ENCODE data around the gene TRMT2A.

TRMT2A gene

GRCh38 chr22:20154602-20155187, 37.7 kb upstream of the TRMT2A start:
- Histone ChIP-seq H3K4me1 (ENCODE audit: insufficient read depth, low read length, severe bottlenecking) (no peaks in the 10 kb centered on the region), H3K27ac (ENCODE audit: low read depth, low read length, poor library complexity, severe bottlenecking) (no peak overlapping the region), H3K4me3 (ENCODE audit: low read depth, low read length, poor library complexity, severe bottlenecking) (no peak overlapping the region), H4K20me1 (ENCODE audit: insufficient read depth, low read length) (no peaks in the 10 kb centered on the region), H2AFZ (ENCODE audit: low read length) (no peak overlapping the region), H3K9me3 (ENCODE audit: low read length) (no peaks in the 10 kb centered on the region), H3K27me3 (ENCODE audit: insufficient read depth, low read length) (no peaks in the 10 kb centered on the region), H3K9me2 (ENCODE audit: low read depth, low read length) (no peaks in the 10 kb centered on the region), H3K79me2 (ENCODE audit: insufficient read depth, low read length) (no peaks in the 10 kb centered on the region), H3K4me2 (ENCODE audit: low read length) (no peak overlapping the region), H3F3A (ENCODE audit: insufficient read depth, low read length) (no peaks in the 10 kb centered on the region), H3K9ac (ENCODE audit: low read length) (no peak overlapping the region), H3K36me3 (ENCODE audit: insufficient read depth, low read length) (no peaks in the 10 kb centered on the region)
- no peak for TF ChIP-seq EZH2 (IDR thresholded peaks at IDR 0.05; ENCODE audit: borderline replicate concordance, low read length)
- TF ChIP-seq CTCF (IDR thresholded peaks at IDR 0.05; ENCODE audit: low read length): no peak

- no peaks in the 10 kb centered on the region for H3K9me3 ChIP-seq (ENCODE audit: low read length)
- no peak overlapping the region for H3K4me3 ChIP-seq (ENCODE audit: low read depth, low read length, poor library complexity, severe bottlenecking)
- no peak overlapping the region for H3K4me2 ChIP-seq (ENCODE audit: low read length)
- H3K4me1 ChIP-seq (ENCODE audit: insufficient read depth, low read length, severe bottlenecking): no peaks in the 10 kb centered on the region
- no peak for TF ChIP-seq EZH2 (IDR thresholded peaks at IDR 0.05; ENCODE audit: borderline replicate concordance, low read length)
- no peak for TF ChIP-seq CTCF (IDR thresholded peaks at IDR 0.05; ENCODE audit: low read length)
- H3K9ac ChIP-seq (ENCODE audit: low read length): no peak overlapping the region
- H3K9me2 ChIP-seq (ENCODE audit: low read depth, low read length): no peaks in the 10 kb centered on the region
- no peaks in the 10 kb centered on the region for H3K79me2 ChIP-seq (ENCODE audit: insufficient read depth, low read length)
- no peaks in the 10 kb centered on the region for H3K27me3 ChIP-seq (ENCODE audit: insufficient read depth, low read length)
- no peaks in the 10 kb centered on the region for H3F3A ChIP-seq (ENCODE audit: insufficient read depth, low read length)
- H4K20me1 ChIP-seq (ENCODE audit: insufficient read depth, low read length): no peaks in the 10 kb centered on the region
- H3K27ac ChIP-seq (ENCODE audit: low read depth, low read length, poor library complexity, severe bottlenecking): no peak overlapping the region
- H3K36me3 ChIP-seq (ENCODE audit: insufficient read depth, low read length): no peaks in the 10 kb centered on the region
- H2AFZ ChIP-seq (ENCODE audit: low read length): no peak overlapping the region
Measured at GRCh38 chr22:20153945-20154344, 36.9 kb upstream of the TRMT2A start.

GRCh38 chr22:20152464-20152890, 35.5 kb upstream of the TRMT2A start:
- Histone ChIP-seq H3K4me2 (ENCODE audit: low read length) (no peak overlapping the region), H3K9ac (ENCODE audit: low read length) (no peak overlapping the region)

More at GRCh38 chr22:20152464-20152890, 35.5 kb upstream of the TRMT2A start:
- TF ChIP-seq EZH2 (IDR thresholded peaks at IDR 0.05; ENCODE audit: borderline replicate concordance, low read length) (no peak), CTCF (IDR thresholded peaks at IDR 0.05; ENCODE audit: low read length) (no peak)
- Histone ChIP-seq H2AFZ (ENCODE audit: low read length) (no peak overlapping the region), H3K4me1 (ENCODE audit: insufficient read depth, low read length, severe bottlenecking) (no peaks in the 10 kb centered on the region), H3K79me2 (ENCODE audit: insufficient read depth, low read length) (no peaks in the 10 kb centered on the region), H4K20me1 (ENCODE audit: insufficient read depth, low read length) (no peaks in the 10 kb centered on the region), H3K4me3 (ENCODE audit: low read depth, low read length, poor library complexity, severe bottlenecking) (no peak overlapping the region), H3K9me2 (ENCODE audit: low read depth, low read length) (no peaks in the 10 kb centered on the region), H3K27me3 (ENCODE audit: insufficient read depth, low read length) (no peaks in the 10 kb centered on the region), H3K9me3 (ENCODE audit: low read length) (no peaks in the 10 kb centered on the region), H3F3A (ENCODE audit: insufficient read depth, low read length) (no peaks in the 10 kb centered on the region), H3K27ac (ENCODE audit: low read depth, low read length, poor library complexity, severe bottlenecking) (no peak overlapping the region), H3K36me3 (ENCODE audit: insufficient read depth, low read length) (no peaks in the 10 kb centered on the region)

All from OCI-LY1 (cell line).